H1 (cell line): ENCODE measurements around the gene ASIC2.

Experiments
- CEBPB ChIP-seq: IDR thresholded peaks from 2 replicates; pipeline ENCODE4 v1.6.1; 2012; ENCODE audit warnings: low read depth, low read length
- CTCF ChIP-seq, 3 experiments: IDR thresholded peaks; 1 replicate in 2 of 3; 2 replicates in 1 of 3; pipeline versions ENCODE4 v1.5.1 to v1.6.1; 2011; ENCODE audit warnings: low read length in 3 of 3, mild to moderate bottlenecking in 3 of 3, inconsistent platforms in 2 of 3, low read depth in 1 of 3, moderate library complexity in 1 of 3; ENCODE audit not compliant: insufficient read depth in 1 of 3; ENCODE audit errors: control extremely low read depth in 1 of 3
- EZH2 ChIP-seq: fragments of 200-600 bp; sonication (generic); IDR thresholded peaks from 2 replicates; pipeline ENCODE4 v1.7.1; 2012; ENCODE audit warnings: low read depth, mild to moderate bottlenecking, moderate library complexity, low read length, inconsistent platforms; ENCODE audit not compliant: severe bottlenecking
- MAX ChIP-seq: IDR thresholded peaks from 2 replicates; pipeline ENCODE4 v1.6.1; 2012; ENCODE audit warnings: inconsistent platforms
- POLR2A ChIP-seq, 2 experiments: IDR thresholded peaks; 1 replicate in 1 of 2; 2 replicates in 1 of 2; pipeline ENCODE4 v1.6.1; 2011; ENCODE audit warnings: low read depth in 2 of 2, low read length in 2 of 2, mild to moderate bottlenecking in 2 of 2; ENCODE audit errors: control extremely low read depth in 1 of 2
- TCF12 ChIP-seq: IDR thresholded peaks from 2 replicates; pipeline ENCODE4 v1.6.1; 2011; ENCODE audit warnings: low read depth, mild to moderate bottlenecking, low read length

GRCh38 chr17:33033176-33033575, 259.9 kb downstream of the ASIC2 start:
- TF ChIP-seq CTCF (IDR thresholded peaks at IDR 0.05; ENCODE audit: control extremely low read depth in 1 of 3, insufficient read depth in 1 of 3, low read depth in 1 of 3, low read length in 3 of 3): no peak
- no peak for TF ChIP-seq TCF12
- TF ChIP-seq EZH2: no peak
- no peak for TF ChIP-seq MAX
- no peak for TF ChIP-seq POLR2A (IDR thresholded peaks at IDR 0.05; ENCODE audit: control extremely low read depth in 1 of 2, low read depth in 2 of 2, low read length in 2 of 2)
- TF ChIP-seq CEBPB: no peak
